ENCODE data around the gene SMC3. TPM values are rescaled to one million over a fixed set of nuclear protein-coding genes. Genes with fewer than 3 reads are reported as not detected.
A peak's percentile ranks its signal among the peaks of the same experiment; 100 is the strongest.

Gene SMC3
- total and polyA plus RNA-seq, 2 of the 4 experiments (the other 2 are of a cell fraction) = 15.0 to 15.2 TPM

GRCh38 chr10:110652475-110653118, 85.1 kb downstream of the SMC3 start:
- no peak overlapping the region for H3K27ac ChIP-seq (ENCODE audit: insufficient read depth, low read length)
- peak overlapping the region; percentile 18; the same call in 1 of the 2 replicates for H4K5ac ChIP-seq (ENCODE audit: low read depth, low read length)
- WGBS, 2 experiments (ENCODE audit: extremely low coverage in 2 of 2, insufficient read length in 1 of 2) = 100% methylated on average over 2 of the region's 6 CpGs; no CpG with 5 or more reads in 1 of the 2 experiments
- H2BK5ac ChIP-seq (ENCODE audit: low read depth, low read length, poor library complexity, severe bottlenecking) = no peak overlapping the region
- TF ChIP-seq RFX5 (IDR thresholded peaks at IDR 0.05; ENCODE audit: low read depth, low read length) (no peak), FOS (IDR thresholded peaks at IDR 0.05; ENCODE audit: low read depth, low read length) (no peak), MAZ (IDR thresholded peaks at IDR 0.05; ENCODE audit: borderline replicate concordance, low read depth, low read length) (no peak), CEBPB (IDR thresholded peaks at IDR 0.05; ENCODE audit: low read depth, low read length) (no peak)
- H3K4me2 ChIP-seq (ENCODE audit: low read depth, low read length) = no peak overlapping the region
- H3K14ac ChIP-seq (replicated peaks; ENCODE audit: low read depth, low read length) = peak overlapping the region; percentile 60; the same call in 1 of the 2 replicates
- H2AFZ ChIP-seq (replicated peaks; ENCODE audit: low read length, poor library complexity) = no peak overlapping the region
- H4K8ac ChIP-seq (ENCODE audit: low read depth in 2 of 2, low read length in 2 of 2) = peak overlapping the region in 1 of 2 experiments; percentile 31; a peak in 1 of 4 replicates
- H2AK5ac ChIP-seq (ENCODE audit: low read depth, low read length) = peak overlapping the region; percentile 60
- no peaks in the 10 kb centered on the region; the same call in 1 of the 2 replicates for H4K20me1 ChIP-seq (ENCODE audit: insufficient read depth, low read length)
- H4K91ac ChIP-seq (ENCODE audit: insufficient read depth, low read depth, low read length) = peak overlapping the region; percentile 21; the same call in 1 of the 2 replicates
- H3K23ac ChIP-seq (ENCODE audit: low read depth, low read length) = no peak overlapping the region
- H3K56ac ChIP-seq (ENCODE audit: extremely low read depth, insufficient read depth, low read length) = peak overlapping the region; percentile 10; the same call in 1 of the 2 replicates
- ATAC-seq (ENCODE audit: low read depth) (no peak), DNase-seq (no peak)
- peak overlapping the region; percentile 68 for H2BK120ac ChIP-seq (ENCODE audit: low read depth, low read length)
- peak overlapping the region; percentile 74; the same call in 1 of the 2 replicates for H3K18ac ChIP-seq (ENCODE audit: low read depth, low read length)
- no TSS peak for BruUV-seq (replicated peaks)
- no peak overlapping the region for H2AK9ac ChIP-seq (replicated peaks; ENCODE audit: low read depth, low read length, poor library complexity)
- H2BK20ac ChIP-seq (ENCODE audit: low read depth, low read length) = peak overlapping the region; percentile 48
- H3K36me3 ChIP-seq (ENCODE audit: control insufficient read depth, insufficient read depth, low read length) = no peaks in the 10 kb centered on the region
- ChIA-PET CTCF (interaction anchor here (0.7 kb wide), 1 partner anchor 552 kb away, joined by 3 read pairs; no protein-coding TSS in a partner anchor), POLR2A (ENCODE audit: unreplicated experiment) (no interaction called here)
- H2BK15ac ChIP-seq (ENCODE audit: low read depth, low read length) = peak overlapping the region; percentile 34; the same call in 1 of the 3 replicates
- no peak overlapping the region for H3K9ac ChIP-seq (ENCODE audit: low read depth, low read length)
- no peaks in the 10 kb centered on the region for H3K9me1 ChIP-seq (ENCODE audit: insufficient read depth, low read length)
- H3K4me3 ChIP-seq (ENCODE audit: insufficient read depth, low read depth, low read length) = no peak overlapping the region
- peak overlapping the region; percentile 37; the same call in 1 of the 2 replicates for H3K4ac ChIP-seq (ENCODE audit: low read depth, low read length)
- peaks cover 15% of the 10 kb centered on the region for H3K27me3 ChIP-seq (ENCODE audit: control insufficient read depth, insufficient read depth, low read length)
- no peaks in the 10 kb centered on the region for H3K9me3 ChIP-seq (ENCODE audit: control insufficient read depth, insufficient read depth, low read length)
- intact Hi-C loops (cut with micrococcal nuclease) = no loop called here
- peaks cover 2% of the 10 kb centered on the region for H3K4me1 ChIP-seq (ENCODE audit: control insufficient read depth, insufficient read depth, low read length)
- in situ Hi-C loops (cut with MboI; ENCODE audit: low sequenced_read_pairs) = no loop called here
- dilution Hi-C loops (cut with HindIII; ENCODE audit: low sequenced_read_pairs, unreplicated experiment) = no loop called here
- H3K79me1 ChIP-seq (ENCODE audit: low read depth in 1 of 2, low read length in 2 of 2) = no peaks in the 10 kb centered on the region

Small RNA genes lying within 50 kb of the gene (microRNA-seq; reads per million reads assigned to microRNA genes)
- not detected for gene RF00019 (ENCODE audit: insufficient read depth, insufficient read length)

Small RNA genes lying within 50 kb of the gene (small RNA-seq; reads per million reads assigned to genes)
- gene RF00019 = 0 reads per million in 5 experiments

Other genes starting within 250 kb of the SMC3 start
- gene DUSP5, start 69.8 kb upstream of the SMC3 start, total RNA-seq (2012; rRNA removed) = 42.1 and 55.3 TPM in 2 replicates
- gene DUSP5, start 69.8 kb upstream of the SMC3 start, polyA plus RNA-seq (2012; rRNA removed) = 48.1 and 61.5 TPM in 2 replicates
- gene RBM20, start 76.6 kb downstream of the SMC3 start, total RNA-seq (2012; rRNA removed) = under 0.01 TPM in 2 replicates
- gene RBM20, start 76.6 kb downstream of the SMC3 start, polyA plus RNA-seq (2012; rRNA removed) = 0.09 and 0.15 TPM in 2 replicates